ENCODE results near the gene CELF2.

DNA sequence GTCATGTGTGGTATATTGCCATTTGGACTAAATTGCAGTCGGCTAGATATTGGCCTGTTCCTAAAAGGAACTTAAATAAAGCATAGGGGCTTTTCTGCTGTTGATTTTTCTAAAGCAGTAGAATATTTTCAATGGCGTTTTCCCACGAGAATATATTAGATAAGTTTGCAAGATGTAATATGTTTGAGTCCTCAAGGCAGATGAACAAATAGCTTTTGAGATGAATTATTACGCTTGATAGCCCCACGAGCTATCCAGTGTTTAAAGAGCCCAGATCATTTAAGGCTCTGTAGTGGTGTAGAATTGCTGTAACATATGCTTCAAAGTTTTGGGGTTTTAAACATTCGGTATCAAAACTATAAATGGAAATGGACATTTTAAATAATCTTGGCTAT is 2.9 kb downstream of the CELF2 start:
- TF ChIP-seq, protein P1, sequence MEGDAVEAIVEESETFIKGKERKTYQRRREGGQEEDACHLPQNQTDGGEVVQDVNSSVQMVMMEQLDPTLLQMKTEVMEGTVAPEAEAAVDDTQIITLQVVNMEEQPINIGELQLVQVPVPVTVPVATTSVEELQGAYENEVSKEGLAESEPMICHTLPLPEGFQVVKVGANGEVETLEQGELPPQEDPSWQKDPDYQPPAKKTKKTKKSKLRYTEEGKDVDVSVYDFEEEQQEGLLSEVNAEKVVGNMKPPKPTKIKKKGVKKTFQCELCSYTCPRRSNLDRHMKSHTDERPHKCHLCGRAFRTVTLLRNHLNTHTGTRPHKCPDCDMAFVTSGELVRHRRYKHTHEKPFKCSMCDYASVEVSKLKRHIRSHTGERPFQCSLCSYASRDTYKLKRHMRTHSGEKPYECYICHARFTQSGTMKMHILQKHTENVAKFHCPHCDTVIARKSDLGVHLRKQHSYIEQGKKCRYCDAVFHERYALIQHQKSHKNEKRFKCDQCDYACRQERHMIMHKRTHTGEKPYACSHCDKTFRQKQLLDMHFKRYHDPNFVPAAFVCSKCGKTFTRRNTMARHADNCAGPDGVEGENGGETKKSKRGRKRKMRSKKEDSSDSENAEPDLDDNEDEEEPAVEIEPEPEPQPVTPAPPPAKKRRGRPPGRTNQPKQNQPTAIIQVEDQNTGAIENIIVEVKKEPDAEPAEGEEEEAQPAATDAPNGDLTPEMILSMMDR (conservative IDR thresholded peaks at IDR 0.05; ENCODE audit: low read depth, low read length), result no peak
- no peak for TF ChIP-seq EZH2 (IDR thresholded peaks at IDR 0.05; ENCODE audit: borderline replicate concordance, low read depth, low read length, poor library complexity, severe bottlenecking)
